Measurements from ENCODE around the gene ENTHD1.

ENTHD1 gene

DNA sequence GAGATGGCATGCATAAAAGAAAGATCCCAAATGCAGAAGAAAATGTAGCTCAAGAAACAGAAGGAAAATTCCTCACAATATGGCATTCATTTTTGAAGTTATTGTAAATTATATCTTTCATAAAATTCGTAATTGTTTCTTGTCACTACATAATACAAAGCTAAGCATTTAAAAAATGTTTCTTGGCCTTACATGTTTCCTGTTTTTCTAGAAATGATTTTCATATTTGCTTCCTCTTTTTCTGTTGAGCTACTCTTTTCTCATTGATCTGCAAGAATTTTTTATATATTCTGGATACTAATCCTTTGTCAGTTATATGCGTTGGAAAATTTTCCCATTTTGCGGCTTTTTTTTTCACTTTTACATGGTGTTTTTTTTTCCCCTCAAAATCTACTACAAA is 48.0 kb downstream of the ENTHD1 start:
- TF ChIP-seq SP1 (IDR thresholded peaks at IDR 0.05) (no peak), HDGF (IDR thresholded peaks at IDR 0.05; ENCODE audit: borderline replicate concordance) (no peak), FOXK2 (IDR thresholded peaks at IDR 0.05) (no peak), TARDBP (IDR thresholded peaks at IDR 0.05) (no peak), SUZ12 (IDR thresholded peaks at IDR 0.05) (no peak), NFRKB (IDR thresholded peaks at IDR 0.05) (no peak), FOXA1 (IDR thresholded peaks at IDR 0.05) (no peak), ZNF384 (IDR thresholded peaks at IDR 0.05) (no peak), ELF4 (IDR thresholded peaks at IDR 0.05) (no peak), ARNT (IDR thresholded peaks at IDR 0.05) (no peak), LEF1 (IDR thresholded peaks at IDR 0.05; ENCODE audit: borderline replicate concordance) (no peak), BHLHE40 (IDR thresholded peaks at IDR 0.05; ENCODE audit: borderline replicate concordance) (no peak), L3MBTL2 (conservative IDR thresholded peaks at IDR 0.05) (no peak)
- POLR2A ChIA-PET, result no interaction called here
- CTCF ChIA-PET, result no interaction called here
- DNase-seq (ENCODE audit: extremely low spot score), result no peak

- TF ChIP-seq SP1 (IDR thresholded peaks at IDR 0.05) (no peak), CTBP1 (IDR thresholded peaks at IDR 0.05; ENCODE audit: borderline replicate concordance) (no peak), FOXM1 (IDR thresholded peaks at IDR 0.05; ENCODE audit: borderline replicate concordance) (no peak), FOXA1 (IDR thresholded peaks at IDR 0.05) (no peak), TARDBP (IDR thresholded peaks at IDR 0.05) (no peak), HDGF (IDR thresholded peaks at IDR 0.05; ENCODE audit: borderline replicate concordance) (no peak), NFRKB (IDR thresholded peaks at IDR 0.05) (no peak), ARNT (IDR thresholded peaks at IDR 0.05) (no peak), FOXK2 (IDR thresholded peaks at IDR 0.05) (no peak), LEF1 (IDR thresholded peaks at IDR 0.05; ENCODE audit: borderline replicate concordance) (no peak), L3MBTL2 (conservative IDR thresholded peaks at IDR 0.05) (no peak), ZNF384 (IDR thresholded peaks at IDR 0.05) (no peak), ELF4 (IDR thresholded peaks at IDR 0.05) (no peak), BHLHE40 (IDR thresholded peaks at IDR 0.05; ENCODE audit: borderline replicate concordance) (no peak), SUZ12 (IDR thresholded peaks at IDR 0.05) (no peak)
- TF ChIP-seq, protein P1, sequence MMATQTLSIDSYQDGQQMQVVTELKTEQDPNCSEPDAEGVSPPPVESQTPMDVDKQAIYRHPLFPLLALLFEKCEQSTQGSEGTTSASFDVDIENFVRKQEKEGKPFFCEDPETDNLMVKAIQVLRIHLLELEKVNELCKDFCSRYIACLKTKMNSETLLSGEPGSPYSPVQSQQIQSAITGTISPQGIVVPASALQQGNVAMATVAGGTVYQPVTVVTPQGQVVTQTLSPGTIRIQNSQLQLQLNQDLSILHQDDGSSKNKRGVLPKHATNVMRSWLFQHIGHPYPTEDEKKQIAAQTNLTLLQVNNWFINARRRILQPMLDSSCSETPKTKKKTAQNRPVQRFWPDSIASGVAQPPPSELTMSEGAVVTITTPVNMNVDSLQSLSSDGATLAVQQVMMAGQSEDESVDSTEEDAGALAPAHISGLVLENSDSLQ (IDR thresholded peaks at IDR 0.05), result no peak
- ChIA-PET POLR2A (interaction anchor here (0.6 kb wide), 1 partner anchor 204 kb away, joined by 3 read pairs; no protein-coding TSS in a partner anchor), CTCF (interaction anchor here (0.6 kb wide), 1 partner anchor 12 kb away, joined by 3 read pairs; no protein-coding TSS in a partner anchor)
- DNase-seq (ENCODE audit: extremely low spot score), result no peak
Observed at GRCh38 chr22:39839917-39840510, 53.5 kb downstream of the ENTHD1 start.

DNA sequence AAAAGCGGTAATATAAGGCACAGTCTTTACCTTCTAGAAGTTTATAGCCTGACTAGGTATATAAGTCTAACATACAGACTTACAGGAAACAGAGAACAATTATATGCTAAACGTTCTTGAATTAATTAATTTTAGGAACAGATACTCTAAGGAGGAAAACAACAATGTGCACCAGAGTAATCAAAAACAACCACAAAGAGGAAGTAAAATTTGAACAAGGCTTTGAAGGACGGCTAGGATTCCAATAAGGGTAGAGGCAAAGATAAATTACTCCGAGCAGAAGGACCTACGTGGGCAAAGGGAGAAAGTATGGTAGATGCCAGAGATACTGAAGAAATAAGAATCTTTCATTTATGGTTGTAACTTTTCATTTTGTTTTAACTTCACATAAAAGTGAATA is 54.4 kb downstream of the ENTHD1 start:
- ChIA-PET CTCF (no interaction called here), POLR2A (no interaction called here)
- TF ChIP-seq FOXA1 (IDR thresholded peaks at IDR 0.05), result no peak
- no peak for TF ChIP-seq LEF1 (IDR thresholded peaks at IDR 0.05; ENCODE audit: borderline replicate concordance)
- TF ChIP-seq, protein P1 (IDR thresholded peaks at IDR 0.05), result no peak
- no peak for TF ChIP-seq L3MBTL2 (conservative IDR thresholded peaks at IDR 0.05)
- no peak for TF ChIP-seq FOXK2 (IDR thresholded peaks at IDR 0.05)
- TF ChIP-seq NFRKB (IDR thresholded peaks at IDR 0.05), result no peak
- no peak for TF ChIP-seq BHLHE40 (IDR thresholded peaks at IDR 0.05; ENCODE audit: borderline replicate concordance)
- no peak for TF ChIP-seq HDGF (IDR thresholded peaks at IDR 0.05; ENCODE audit: borderline replicate concordance)
- TF ChIP-seq FOXM1 (IDR thresholded peaks at IDR 0.05; ENCODE audit: borderline replicate concordance), result no peak
- no peak for TF ChIP-seq SUZ12 (IDR thresholded peaks at IDR 0.05)
- no peak for TF ChIP-seq TARDBP (IDR thresholded peaks at IDR 0.05)
- no peak for TF ChIP-seq ELF4 (IDR thresholded peaks at IDR 0.05)
- no peak for TF ChIP-seq ARNT (IDR thresholded peaks at IDR 0.05)
- no peak for TF ChIP-seq CTBP1 (IDR thresholded peaks at IDR 0.05; ENCODE audit: borderline replicate concordance)
- no peak for TF ChIP-seq ZNF384 (IDR thresholded peaks at IDR 0.05)
- DNase-seq (ENCODE audit: extremely low spot score), result no peak

- ChIA-PET CTCF (no interaction called here), POLR2A (no interaction called here)
- no peak for DNase-seq (ENCODE audit: extremely low spot score)
- TF ChIP-seq L3MBTL2 (conservative IDR thresholded peaks at IDR 0.05), result no peak
- TF ChIP-seq FOXM1 (IDR thresholded peaks at IDR 0.05; ENCODE audit: borderline replicate concordance), result no peak
- no peak for TF ChIP-seq TARDBP (IDR thresholded peaks at IDR 0.05)
- TF ChIP-seq FOXA1 (IDR thresholded peaks at IDR 0.05), result no peak
- no peak for TF ChIP-seq SUZ12 (IDR thresholded peaks at IDR 0.05)
- no peak for TF ChIP-seq CTBP1 (IDR thresholded peaks at IDR 0.05; ENCODE audit: borderline replicate concordance)
- TF ChIP-seq, protein P1 (IDR thresholded peaks at IDR 0.05), result no peak
- no peak for TF ChIP-seq ZNF384 (IDR thresholded peaks at IDR 0.05)
- no peak for TF ChIP-seq ELF4 (IDR thresholded peaks at IDR 0.05)
Observed at GRCh38 chr22:39833610-39834009, 60.0 kb downstream of the ENTHD1 start.

- ChIA-PET CTCF (interaction anchor here (1.2 kb wide), 1 partner anchor 192 kb away, joined by 3 read pairs; no protein-coding TSS in a partner anchor), POLR2A (no interaction called here)
- TF ChIP-seq CTBP1 (IDR thresholded peaks at IDR 0.05; ENCODE audit: borderline replicate concordance) (no peak), TARDBP (IDR thresholded peaks at IDR 0.05) (no peak), ZNF384 (IDR thresholded peaks at IDR 0.05) (no peak), ARNT (IDR thresholded peaks at IDR 0.05) (no peak), FOXM1 (IDR thresholded peaks at IDR 0.05; ENCODE audit: borderline replicate concordance) (no peak), L3MBTL2 (conservative IDR thresholded peaks at IDR 0.05) (no peak), SP1 (IDR thresholded peaks at IDR 0.05) (no peak), ELF4 (IDR thresholded peaks at IDR 0.05) (no peak), LEF1 (IDR thresholded peaks at IDR 0.05; ENCODE audit: borderline replicate concordance) (no peak), HDGF (IDR thresholded peaks at IDR 0.05; ENCODE audit: borderline replicate concordance) (no peak), FOXK2 (IDR thresholded peaks at IDR 0.05) (no peak), FOXA1 (IDR thresholded peaks at IDR 0.05) (no peak), BHLHE40 (IDR thresholded peaks at IDR 0.05; ENCODE audit: borderline replicate concordance) (no peak), SUZ12 (IDR thresholded peaks at IDR 0.05) (no peak), NFRKB (IDR thresholded peaks at IDR 0.05) (no peak)
- TF ChIP-seq, protein P1 (IDR thresholded peaks at IDR 0.05), result no peak
- no peak for DNase-seq (ENCODE audit: extremely low spot score)
Observed at GRCh38 chr22:39833093-39833492, 60.5 kb downstream of the ENTHD1 start.

All from HEK293T (cell line).